Right renal pelvis (tissue), 4 donors: Measurements from ENCODE around the gene S100A7. TPM values are rescaled to one million over a fixed set of nuclear protein-coding genes. Genes with fewer than 3 reads are reported as not detected.

Experiments
- polyA plus RNA-seq, 4 donors: library from polyadenylated mRNA; unstranded; fragments of 120-200 nt; gene quantifications; one replicate each; pipeline ENCODE4 v1.2.1, GENCODE V29; 2013; ENCODE audit not compliant: insufficient read length in 4 of 4

Gene S100A7
- polyA plus RNA-seq, 4 donors: 0.21 to 0.96 (median 0.67) TPM; not detected in 1

Other genes with a start within 250 kb of the S100A7 start
- not detected for gene PRR9, start 243.1 kb downstream of the S100A7 start, polyA plus RNA-seq
- gene LORICRIN, start 201.0 kb downstream of the S100A7 start, polyA plus RNA-seq: not detected
- gene PGLYRP3, start 147.7 kb downstream of the S100A7 start, polyA plus RNA-seq: not detected
- not detected for gene PGLYRP4, start 111.8 kb downstream of the S100A7 start, polyA plus RNA-seq
- gene S100A9, start 102.8 kb downstream of the S100A7 start, polyA plus RNA-seq: 10 to 100 TPM in 3 of 4 donors, 1 to 10 TPM in 1; 7.8 to 23.3 (median 18.2) TPM
- 1 to 10 TPM in 3 of 4 donors, not detected in 1; 1.3 to 2.8 (median 2.3) TPM for gene S100A12, start 85.0 kb downstream of the S100A7 start, polyA plus RNA-seq
- 10 to 100 TPM in 2 of 4 donors, 1 to 10 TPM in 2; 4.5 to 15.2 (median 10.9) TPM for gene S100A8, start 69.6 kb downstream of the S100A7 start, polyA plus RNA-seq
- gene S100A7A, start 44.1 kb downstream of the S100A7 start, polyA plus RNA-seq: not detected
- 100 to 1,000 TPM; 168 to 309 (median 231) TPM for gene S100A6, start 75.3 kb upstream of the S100A7 start, polyA plus RNA-seq
- 1 to 10 TPM in 1 of 4 donors, under 1 TPM in 3; 0.70 to 1.1 (median 0.89) TPM for gene S100A5, start 80.3 kb upstream of the S100A7 start, polyA plus RNA-seq
- gene S100A4, start 85.2 kb upstream of the S100A7 start, polyA plus RNA-seq: 10 to 100 TPM; 31.2 to 62.0 (median 37.8) TPM
- gene S100A3, start 88.6 kb upstream of the S100A7 start, polyA plus RNA-seq: under 1 TPM in 3 of 4 donors, not detected in 1; 0.24 to 0.41 (median 0.35) TPM
- 10 to 100 TPM in 1 of 4 donors, 1 to 10 TPM in 3; 6.2 to 11.8 (median 8.0) TPM for gene S100A2, start 105.2 kb upstream of the S100A7 start, polyA plus RNA-seq
- 100 to 1,000 TPM; 108 to 130 (median 113) TPM for gene S100A16, start 152.5 kb upstream of the S100A7 start, polyA plus RNA-seq
- gene S100A14, start 155.7 kb upstream of the S100A7 start, polyA plus RNA-seq: 10 to 100 TPM; 17.8 to 28.6 (median 20.7) TPM
- gene S100A13, start 166.9 kb upstream of the S100A7 start, polyA plus RNA-seq: 100 to 1,000 TPM; 139 to 170 (median 156) TPM
- gene S100A1, start 167.8 kb upstream of the S100A7 start, polyA plus RNA-seq: 10 to 100 TPM; 17.8 to 33.4 (median 23.5) TPM
- 100 to 1,000 TPM; 124 to 131 (median 127) TPM for gene CHTOP, start 173.4 kb upstream of the S100A7 start, polyA plus RNA-seq
- gene SNAPIN, start 198.1 kb upstream of the S100A7 start, polyA plus RNA-seq: 10 to 100 TPM; 57.4 to 60.9 (median 58.7) TPM
- 100 to 1,000 TPM; 274 to 311 (median 287) TPM for gene ILF2, start 210.3 kb upstream of the S100A7 start, polyA plus RNA-seq
- gene NPR1, start 218.0 kb upstream of the S100A7 start, polyA plus RNA-seq: 10 to 100 TPM; 64.8 to 82.3 (median 72.5) TPM